H1 (cell line): ENCODE measurements around the gene CCNB3. TPM values are rescaled to one million over a fixed set of nuclear protein-coding genes. Genes with fewer than 3 reads are reported as not detected.
"Not testable (repeated sequence)": the region's sequence is repeated elsewhere in the genome, so short reads cannot be mapped to it uniquely, and the experiment has no call there.

Source experiments
- CTCF ChIA-PET: fragments of 300-600 bp; sonication (Branson Sonifier 250); formaldehyde crosslinking; loops from one replicate; lab custom pipeline; 2021; ENCODE audit not compliant: partially characterized antibody; lab: Charles Lee
- POLR2A ChIA-PET: fragments of 300-600 bp; sonication (Branson Sonifier 250); formaldehyde crosslinking; loops from one replicate; lab custom pipeline; 2021; ENCODE audit warnings: inconsistent platforms; ENCODE audit not compliant: partially characterized antibody; lab: Charles Lee
- DNase-seq, 2 experiments: peaks; one replicate each; pipeline versions ENCODE4 v3.0.0 to v3.0.0-alpha.2; 2010 to 2022; ENCODE audit warnings: low spot score in 2 of 2, low read depth in 1 of 2, mixed read lengths in 1 of 2
- FAIRE-seq: peaks from 2 replicates; lab custom pipeline; 2011; peaks lifted over from hg19 to GRCh38; lab: Jason Lieb, UNC
- H2AFZ ChIP-seq: 2 replicates; pipeline ENCODE4 v1.8.1; 2012; ENCODE audit warnings: low read length, inconsistent platforms
- H2AK5ac ChIP-seq: 2 replicates; pipeline ENCODE4 v1.6.1; 2013; ENCODE audit warnings: low read depth, low read length
- H2BK120ac ChIP-seq: replicated peaks from 2 replicates; pipeline ENCODE3; 2013; ENCODE audit warnings: low read depth, low read length, inconsistent platforms
- H2BK12ac ChIP-seq: 2 replicates; pipeline ENCODE4 v1.6.1; 2013; ENCODE audit warnings: low read depth, low read length
- H2BK15ac ChIP-seq: 2 replicates; pipeline ENCODE4 v1.6.1; 2013; ENCODE audit warnings: low read length
- H2BK20ac ChIP-seq: 2 replicates; pipeline ENCODE4 v1.6.1; 2013; ENCODE audit warnings: low read length
- H2BK5ac ChIP-seq: 2 replicates; pipeline ENCODE4 v1.6.1; 2013; ENCODE audit warnings: low read depth, low read length
- H3K14ac ChIP-seq: 2 replicates; pipeline ENCODE4 v1.6.1; 2013; ENCODE audit warnings: inconsistent platforms; ENCODE audit not compliant: insufficient read length
- H3K18ac ChIP-seq: 2 replicates; pipeline ENCODE4 v1.6.1; 2013; ENCODE audit warnings: low read length; ENCODE audit errors: extremely low read depth
- H3K23ac ChIP-seq: 2 replicates; pipeline ENCODE4 v1.6.1; 2013; ENCODE audit warnings: inconsistent platforms; ENCODE audit not compliant: insufficient read length
- H3K23me2 ChIP-seq: 2 replicates; pipeline ENCODE4 v1.6.1; 2013; ENCODE audit warnings: low read depth, low read length
- H3K27ac ChIP-seq: 2 replicates; pipeline ENCODE4 v1.6.1; 2011; ENCODE audit warnings: low read depth, low read length, inconsistent platforms
- H3K27me3 ChIP-seq, 4 experiments: replicated peaks in 1 of 4; 1 replicate in 1 of 4; 2 replicates in 3 of 4; pipeline versions ENCODE4 v1.6.1 to v1.8.1; 2011 to 2013; ENCODE audit warnings: low read length in 3 of 4, mild to moderate bottlenecking in 3 of 4, inconsistent platforms in 2 of 4, mixed read lengths in 2 of 4, moderate library complexity in 1 of 4; ENCODE audit not compliant: control insufficient read depth in 3 of 4, insufficient read depth in 3 of 4; ENCODE audit errors: extremely low read depth in 1 of 4
- H3K36me3 ChIP-seq, 4 experiments: 2 replicates each; pipeline versions ENCODE4 v1.6.1 to v1.8.1; 2011 to 2013; ENCODE audit warnings: mild to moderate bottlenecking in 4 of 4, low read length in 3 of 4, moderate library complexity in 2 of 4, control low read depth in 1 of 4, inconsistent platforms in 1 of 4; ENCODE audit not compliant: insufficient read depth in 4 of 4, control insufficient read depth in 2 of 4
- H3K4ac ChIP-seq: replicated peaks from 2 replicates; pipeline ENCODE3; 2013; ENCODE audit warnings: low read length, low read depth, mixed read lengths, inconsistent platforms; ENCODE audit not compliant: insufficient read length
- H3K4me1 ChIP-seq, 4 experiments: replicated peaks in 1 of 4; 1 replicate in 1 of 4; 2 replicates in 3 of 4; pipeline versions ENCODE4 v1.6.1 to v1.8.1; 2011 to 2013; ENCODE audit warnings: low read length in 3 of 4, inconsistent platforms in 2 of 4, mixed read lengths in 1 of 4; ENCODE audit not compliant: insufficient read depth in 4 of 4, control insufficient read depth in 3 of 4
- H3K4me2 ChIP-seq, 2 experiments: 2 replicates each; pipeline versions ENCODE4 v1.6.1 to v1.8.1; 2011 to 2013; ENCODE audit warnings: low read depth in 2 of 2, low read length in 2 of 2, control low read depth in 1 of 2, inconsistent platforms in 1 of 2, mild to moderate bottlenecking in 1 of 2; ENCODE audit not compliant: insufficient read depth in 1 of 2
- H3K4me3 ChIP-seq, 4 experiments: fragments of 200-600, 300-600 bp in 1 of 4; sonication (generic), shearing (Covaris generic), sonication (Bioruptor Twin) in 1 of 4; 2 replicates each; pipeline versions ENCODE4 v1.5.1 to v1.8.1; 2011 to 2016; ENCODE audit warnings: low read length in 4 of 4, low read depth in 3 of 4, control low read depth in 2 of 4, inconsistent platforms in 2 of 4, mild to moderate bottlenecking in 2 of 4, mixed read lengths in 1 of 4, moderate library complexity in 1 of 4; ENCODE audit not compliant: insufficient read depth in 2 of 4; ENCODE audit errors: extremely low read depth in 1 of 4
- H3K56ac ChIP-seq: replicated peaks from 2 replicates; pipeline ENCODE3; 2013; ENCODE audit warnings: low read depth, mild to moderate bottlenecking, mixed read lengths, low read length, inconsistent platforms; ENCODE audit not compliant: insufficient read length
- H3K79me1 ChIP-seq: 2 replicates; pipeline ENCODE4 v1.6.1; 2013; ENCODE audit warnings: low read depth, low read length, control low read depth
- H3K79me2 ChIP-seq, 2 experiments: 2 replicates each; pipeline versions ENCODE4 v1.6.1 to v1.8.1; 2012 to 2013; ENCODE audit warnings: low read length in 2 of 2, mild to moderate bottlenecking in 2 of 2, inconsistent platforms in 1 of 2; ENCODE audit not compliant: insufficient read depth in 2 of 2, control insufficient read depth in 1 of 2
- H3K9ac ChIP-seq, 4 experiments: replicated peaks in 1 of 4; 1 replicate in 1 of 4; 2 replicates in 3 of 4; pipeline versions ENCODE4 v1.6.1 to v1.8.1; 2011 to 2013; ENCODE audit warnings: low read depth in 3 of 4, low read length in 3 of 4, control low read depth in 2 of 4, mild to moderate bottlenecking in 2 of 4, moderate library complexity in 2 of 4, inconsistent platforms in 1 of 4; ENCODE audit errors: extremely low read depth in 1 of 4
- H3K9me3 ChIP-seq, 2 experiments: 2 replicates each; pipeline versions ENCODE4 v1.6.1 to v1.8.1; 2012 to 2013; ENCODE audit warnings: mild to moderate bottlenecking in 2 of 2, moderate library complexity in 2 of 2, control low read depth in 1 of 2, inconsistent platforms in 1 of 2, low read depth in 1 of 2, low read length in 1 of 2, mixed read lengths in 1 of 2; ENCODE audit not compliant: insufficient read depth in 2 of 2
- H4K20me1 ChIP-seq, 2 experiments: replicated peaks in 1 of 2; 2 replicates each; pipeline versions ENCODE3 to v1.8.1; 2011 to 2013; ENCODE audit warnings: inconsistent platforms in 2 of 2, low read length in 2 of 2, mild to moderate bottlenecking in 1 of 2; ENCODE audit not compliant: insufficient read depth in 2 of 2, control insufficient read depth in 1 of 2
- H4K5ac ChIP-seq: 2 replicates; pipeline ENCODE4 v1.6.1; 2013; ENCODE audit warnings: low read length, low read depth, mixed read lengths, inconsistent platforms; ENCODE audit not compliant: insufficient read length
- H4K8ac ChIP-seq: 2 replicates; pipeline ENCODE4 v1.8.0; 2013; ENCODE audit warnings: mild to moderate bottlenecking, moderate library complexity, low read length, inconsistent platforms; ENCODE audit not compliant: insufficient read depth; ENCODE audit errors: extremely low read depth
- H4K91ac ChIP-seq: replicated peaks from 2 replicates; pipeline ENCODE3; 2013; ENCODE audit warnings: low read length, mixed read lengths, inconsistent platforms; ENCODE audit not compliant: insufficient read length
- CTCF ChIP-seq, 3 experiments: IDR thresholded peaks; 1 replicate in 2 of 3; 2 replicates in 1 of 3; pipeline versions ENCODE4 v1.5.1 to v1.6.1; 2011; ENCODE audit warnings: low read length in 3 of 3, mild to moderate bottlenecking in 3 of 3, inconsistent platforms in 2 of 3, low read depth in 1 of 3, moderate library complexity in 1 of 3; ENCODE audit not compliant: insufficient read depth in 1 of 3; ENCODE audit errors: control extremely low read depth in 1 of 3
- RAD21 ChIP-seq, 2 experiments: IDR thresholded peaks in 1 of 2; conservative IDR thresholded peaks in 1 of 2; 2 replicates each; pipeline ENCODE4 v1.6.1; 2011; ENCODE audit warnings: low read depth in 2 of 2, low read length in 2 of 2, improper control_type of control experiment in 1 of 2, inconsistent platforms in 1 of 2, mild to moderate bottlenecking in 1 of 2, moderate library complexity in 1 of 2
- WGBS, 2 experiments: shearing (Covaris generic) in 1 of 2; methylation state at CpG; one replicate each; pipeline versions ENCODE4 v1.1.6 to v1.1.7; 2013 to 2015; ENCODE audit warnings: low lambda C conversion rate in 2 of 2, mixed read lengths in 2 of 2, inconsistent platforms in 1 of 2, low coverage in 1 of 2, missing lambda C conversion rate in 1 of 2; ENCODE audit not compliant: insufficient replicate concordance in 2 of 2, insufficient coverage in 1 of 2, insufficient read length in 1 of 2; ENCODE audit errors: extremely low coverage in 1 of 2, missing lambda C conversion rate in 1 of 2; 5-methylcytosine and 5-hydroxymethylcytosine counted together
- polyA plus RNA-seq, 7 experiments: library from polyadenylated mRNA; depleted of rRNA in 3 of 7; stranded (reverse) in 5 of 7; unstranded in 2 of 7; fragments of >200 nt in 5 of 7; fragments of 200-250 nt in 2 of 7; gene quantifications; 1 replicate in 5 of 7; 2 replicates in 1 of 7; 4 replicates in 1 of 7; pipeline versions ENCODE4 v1.2.1 to v1.2.3, GENCODE V29; 2011 to 2013; ENCODE audit warnings: missing spikeins in 2 of 7, mixed read lengths in 2 of 7
- total RNA-seq: library from RNA; stranded (reverse); fragmentation: NEBNext Ultra II Directional; extraction: Animal tissue kit (Norgen Biotek cat#: 25700); gene quantifications from 2 replicates; pipeline ENCODE4 v1.2.1, GENCODE V29; 2021

CCNB3 gene
- total and polyA plus RNA-seq, 2 of the 8 experiments (the other 6 are each of a cell fraction or from before 2014, with no cell fraction given) = 0.09 to 0.30 TPM

GRCh38 chrX:50332668-50333067, 128.1 kb downstream of the CCNB3 start:
- H2BK20ac ChIP-seq, H3K56ac ChIP-seq, H3K79me1 ChIP-seq, H2BK120ac ChIP-seq, H3K27ac ChIP-seq, H3K9ac ChIP-seq, FAIRE-seq, H3K36me3 ChIP-seq, DNase-seq, H3K27me3 ChIP-seq, H2AK5ac ChIP-seq, POLR2A ChIA-PET, H3K14ac ChIP-seq, H4K20me1 ChIP-seq, H2BK15ac ChIP-seq, H3K18ac ChIP-seq, H4K5ac ChIP-seq, H3K9me3 ChIP-seq, H4K8ac ChIP-seq, H2BK5ac ChIP-seq, H3K23ac ChIP-seq, H2BK12ac ChIP-seq, H4K91ac ChIP-seq, H3K4me3 ChIP-seq, H3K4ac ChIP-seq, H3K79me2 ChIP-seq, H3K23me2 ChIP-seq, H3K4me1 ChIP-seq, H3K4me2 ChIP-seq: not testable (repeated sequence)
- 0 out of 2 replicates have a peak overlapping the region, but pooled peaks have one; percentile 62 for H2AFZ ChIP-seq
- 40% methylated on average over 5 of the region's 5 CpGs; no CpG with 5 or more reads in 1 of the 2 experiments for WGBS, 2 experiments
- CTCF ChIA-PET = interaction anchor here (2.6 kb wide), 1 partner anchor 11 kb away, joined by 7 read pairs; no protein-coding TSS in a partner anchor
- TF ChIP-seq RAD21 (IDR thresholded peaks at IDR 0.05 in 1 of 2, conservative IDR thresholded peaks at IDR 0.05 in 1 of 2; ENCODE audit: low read depth in 2 of 2, low read length in 2 of 2) = peak; percentile 28 to 33; a peak in 3 of 4 replicates
- peak in 1 of 3 experiments; percentile 17; a peak in 1 of 4 replicates for TF ChIP-seq CTCF (IDR thresholded peaks at IDR 0.05; ENCODE audit: control extremely low read depth in 1 of 3, insufficient read depth in 1 of 3, low read depth in 1 of 3, low read length in 3 of 3)
